ENCODE measurements around the gene JUNB.

JUNB gene

DNA sequence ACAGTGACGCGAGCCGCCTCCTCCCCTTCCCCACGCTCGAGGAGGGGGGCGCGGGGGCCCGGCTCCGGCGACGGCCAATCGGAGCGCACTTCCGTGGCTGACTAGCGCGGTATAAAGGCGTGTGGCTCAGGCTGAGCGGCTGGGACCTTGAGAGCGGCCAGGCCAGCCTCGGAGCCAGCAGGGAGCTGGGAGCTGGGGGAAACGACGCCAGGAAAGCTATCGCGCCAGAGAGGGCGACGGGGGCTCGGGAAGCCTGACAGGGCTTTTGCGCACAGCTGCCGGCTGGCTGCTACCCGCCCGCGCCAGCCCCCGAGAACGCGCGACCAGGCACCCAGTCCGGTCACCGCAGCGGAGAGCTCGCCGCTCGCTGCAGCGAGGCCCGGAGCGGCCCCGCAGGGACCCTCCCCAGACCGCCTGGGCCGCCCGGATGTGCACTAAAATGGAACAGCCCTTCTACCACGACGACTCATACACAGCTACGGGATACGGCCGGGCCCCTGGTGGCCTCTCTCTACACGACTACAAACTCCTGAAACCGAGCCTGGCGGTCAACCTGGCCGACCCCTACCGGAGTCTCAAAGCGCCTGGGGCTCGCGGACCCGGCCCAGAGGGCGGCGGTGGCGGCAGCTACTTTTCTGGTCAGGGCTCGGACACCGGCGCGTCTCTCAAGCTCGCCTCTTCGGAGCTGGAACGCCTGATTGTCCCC lies at the start of gene JUNB:
Gene JUNB (plus strand): TSS at position 142 of the 706 bp plus-strand sequence. CDS start 286 bp downstream, at position 428.
- DNase-seq (ENCODE audit: low read depth in 4 of 4, low spot score in 1 of 4) = peak; percentile 91 to 96 (median 94)

DNA sequence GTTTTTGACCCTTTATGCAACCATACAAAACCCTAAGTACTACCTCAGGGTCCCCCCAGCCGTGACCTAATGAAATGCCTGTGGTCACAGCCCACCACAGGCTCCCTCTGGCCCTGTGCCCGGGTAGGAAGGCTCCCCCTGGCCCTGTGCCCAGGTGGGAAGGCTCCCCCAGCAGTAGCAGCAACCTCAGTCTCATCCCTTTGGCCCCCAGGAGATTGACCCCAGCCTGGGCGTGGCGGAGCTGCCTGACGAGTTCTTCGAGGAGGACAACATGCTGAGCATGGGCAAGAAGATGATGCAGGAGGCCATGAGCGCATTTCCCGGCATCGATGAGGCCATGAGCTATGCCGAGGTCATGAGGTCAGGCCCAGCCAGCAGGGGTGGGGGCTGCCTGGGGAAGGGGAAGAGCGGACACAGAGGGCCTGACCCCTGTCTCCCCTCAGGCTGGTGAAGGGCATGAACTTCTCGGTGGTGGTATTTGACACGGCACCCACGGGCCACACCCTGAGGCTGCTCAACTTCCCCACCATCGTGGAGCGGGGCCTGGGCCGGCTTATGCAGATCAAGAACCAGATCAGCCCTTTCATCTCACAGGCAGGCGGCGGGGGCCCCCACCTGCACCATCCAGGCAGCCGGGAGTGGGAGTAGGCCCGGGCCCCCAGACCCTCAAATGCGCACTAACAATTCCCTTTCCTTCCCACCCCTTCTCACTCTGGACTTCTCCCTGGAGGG lies 46.0 kb upstream of the JUNB start:
- no peak for DNase-seq (ENCODE audit: low read depth in 4 of 4, low spot score in 1 of 4)

DNA sequence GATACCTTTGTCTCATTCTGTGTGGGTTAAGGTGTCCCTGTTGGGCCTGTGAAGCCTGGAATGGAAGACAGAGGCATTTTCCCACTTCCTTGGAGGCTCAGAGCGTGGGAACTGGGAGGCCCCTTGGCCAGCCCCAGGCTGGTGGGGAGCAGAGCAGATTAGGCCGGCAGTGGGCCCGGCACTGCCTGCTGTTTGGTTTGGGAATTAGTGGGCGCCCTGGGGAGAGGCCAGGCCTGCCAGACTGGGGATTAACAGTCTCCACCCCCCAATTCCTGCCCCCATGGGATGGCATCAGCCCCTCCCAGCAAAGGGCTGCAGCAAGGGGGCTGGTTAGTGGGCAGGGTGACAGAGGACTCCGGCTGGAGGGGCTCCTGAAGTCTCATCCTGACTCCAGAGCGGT lies 42.8 kb upstream of the JUNB start:
- DNase-seq (ENCODE audit: low read depth in 4 of 4, low spot score in 1 of 4) = no peak

DNA sequence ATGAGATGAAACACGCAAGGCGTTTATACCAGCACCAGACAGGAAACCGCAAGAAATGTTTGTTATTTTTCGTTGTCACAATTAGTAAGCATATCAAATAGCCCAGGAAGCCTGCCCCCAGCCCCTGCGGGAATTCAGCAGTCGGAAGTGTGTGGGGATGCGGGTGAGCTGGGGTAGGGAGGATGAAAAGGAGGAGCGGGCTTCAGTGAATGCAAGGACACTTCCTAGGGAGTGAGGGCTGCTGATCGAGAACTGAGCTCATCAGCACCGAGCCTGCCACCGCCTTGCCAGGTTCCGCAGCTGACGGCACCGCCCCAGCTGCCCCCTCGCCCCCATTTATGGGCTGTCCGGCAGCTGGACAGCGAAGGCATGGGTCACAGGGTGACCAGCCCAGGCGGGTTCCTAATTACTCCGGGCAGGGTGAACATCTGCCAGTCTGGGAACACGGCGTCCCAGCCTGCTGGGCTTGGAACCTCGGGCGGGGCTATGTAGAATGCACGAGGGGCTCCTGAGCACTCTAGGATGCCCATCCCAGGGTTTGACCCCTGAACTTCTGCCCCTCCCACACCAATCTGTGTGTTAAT lies 41.3 kb upstream of the JUNB start:
- no peak for DNase-seq (ENCODE audit: low read depth in 4 of 4, low spot score in 1 of 4)

DNA sequence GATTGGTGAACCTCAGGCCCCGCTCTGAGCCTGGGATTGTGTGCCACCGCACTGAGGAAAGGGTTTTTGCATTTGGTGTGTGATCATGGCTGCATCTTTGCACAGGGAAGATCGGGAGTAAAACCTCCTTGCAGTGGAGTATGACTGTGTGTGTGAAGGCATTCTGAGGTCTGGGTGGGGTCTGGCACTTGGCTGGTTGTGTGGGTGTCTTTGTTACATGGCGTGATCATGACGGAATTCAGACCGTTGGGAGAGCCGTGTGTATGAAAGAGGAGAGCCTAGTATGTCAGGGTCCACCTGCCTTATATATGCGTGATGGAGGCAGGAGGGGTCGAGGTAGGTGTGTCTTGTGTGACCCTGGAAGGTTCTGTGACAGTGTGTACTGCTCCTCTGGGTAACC lies 40.4 kb upstream of the JUNB start:
- no peak for DNase-seq (ENCODE audit: low read depth in 4 of 4, low spot score in 1 of 4)

DNA sequence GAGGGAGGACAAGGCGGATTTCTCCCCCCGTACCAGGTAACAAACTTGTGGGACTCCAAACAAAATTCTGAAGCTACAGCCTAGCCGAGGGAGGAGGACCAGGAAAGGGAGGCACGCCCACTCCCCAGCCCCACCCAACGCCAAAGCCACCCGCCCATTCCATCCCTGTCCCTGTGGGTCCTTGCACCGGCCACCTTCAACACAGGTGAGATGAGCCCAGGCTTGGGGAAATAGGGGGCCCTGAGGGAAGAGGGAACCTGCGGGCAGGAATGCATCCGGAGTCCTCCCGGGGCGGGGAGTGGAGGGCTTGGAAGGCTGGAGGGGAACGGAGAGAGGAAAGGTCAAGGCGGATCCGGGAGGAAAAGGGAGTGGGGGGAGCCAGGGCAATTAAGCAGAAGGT lies 39.7 kb upstream of the JUNB start, which contains the start of gene BEST2:
Gene BEST2 (plus strand): TSS at position 157 of the 400 bp plus-strand sequence. CDS start 802 bp downstream, outside the sequence.
- no peak for DNase-seq (ENCODE audit: low read depth in 4 of 4, low spot score in 1 of 4)

DNA sequence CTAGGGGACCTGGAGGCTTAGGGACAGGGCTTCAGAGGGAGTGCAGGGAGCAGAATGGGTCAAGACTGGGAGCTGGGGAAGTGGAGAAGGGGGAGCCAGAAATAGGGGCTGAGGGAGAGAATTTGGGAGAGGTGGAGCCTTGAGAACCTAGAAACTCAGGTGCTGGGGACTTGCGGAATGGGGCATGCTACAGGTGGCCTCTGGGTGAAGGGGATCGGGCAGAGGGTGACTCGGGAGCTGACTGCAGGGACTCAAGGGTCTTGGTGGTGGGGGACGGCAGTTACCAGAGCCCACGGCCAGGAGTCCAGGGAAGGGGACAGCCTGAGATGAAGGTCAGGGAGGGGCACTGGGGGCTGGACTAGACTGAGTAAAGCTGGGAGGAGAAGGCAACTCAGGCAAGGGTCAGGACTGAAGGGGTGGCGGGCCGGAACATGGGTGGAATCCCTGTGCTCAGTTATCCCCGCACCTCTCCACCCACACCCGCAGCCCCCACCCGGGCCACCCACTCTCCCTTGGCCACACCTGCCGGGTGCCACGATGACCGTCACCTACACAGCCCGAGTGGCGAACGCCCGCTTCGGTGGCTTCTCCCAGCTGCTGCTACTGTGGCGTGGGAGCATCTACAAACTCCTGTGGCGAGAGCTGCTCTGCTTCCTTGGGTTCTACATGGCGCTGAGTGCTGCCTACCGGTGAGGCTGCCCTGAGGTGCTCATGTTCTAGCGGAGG lies 39.1 kb upstream of the JUNB start:
- DNase-seq (ENCODE audit: low read depth in 4 of 4, low spot score in 1 of 4) = no peak

DNA sequence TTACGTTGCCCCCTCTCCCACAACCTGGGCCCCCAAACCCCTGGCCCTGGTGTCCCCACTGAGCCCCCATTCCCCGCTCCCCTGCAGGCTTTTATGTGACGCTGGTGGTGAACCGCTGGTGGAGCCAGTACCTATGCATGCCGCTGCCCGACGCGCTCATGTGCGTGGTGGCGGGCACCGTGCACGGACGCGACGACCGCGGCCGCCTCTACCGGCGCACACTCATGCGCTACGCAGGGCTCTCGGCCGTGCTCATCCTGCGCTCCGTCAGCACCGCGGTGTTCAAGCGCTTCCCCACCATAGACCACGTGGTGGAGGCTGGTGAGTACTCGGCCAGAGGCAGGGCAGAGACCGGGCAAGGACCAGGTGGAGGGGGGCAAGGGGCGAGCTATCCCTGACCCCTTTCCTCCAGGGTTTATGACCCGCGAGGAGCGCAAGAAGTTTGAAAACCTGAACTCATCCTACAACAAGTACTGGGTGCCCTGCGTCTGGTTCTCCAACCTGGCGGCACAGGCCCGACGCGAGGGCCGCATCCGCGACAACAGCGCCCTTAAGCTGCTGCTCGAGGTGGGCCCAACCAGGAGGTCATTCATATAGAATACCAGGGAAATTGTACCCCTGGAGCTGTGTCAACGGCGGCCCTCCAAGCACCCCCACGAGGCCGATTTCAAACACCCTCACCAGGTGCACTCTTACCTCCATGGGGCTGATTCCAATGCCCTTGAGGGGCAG lies 36.7 kb upstream of the JUNB start:
- no peak for DNase-seq (ENCODE audit: low read depth in 4 of 4, low spot score in 1 of 4)

DNA sequence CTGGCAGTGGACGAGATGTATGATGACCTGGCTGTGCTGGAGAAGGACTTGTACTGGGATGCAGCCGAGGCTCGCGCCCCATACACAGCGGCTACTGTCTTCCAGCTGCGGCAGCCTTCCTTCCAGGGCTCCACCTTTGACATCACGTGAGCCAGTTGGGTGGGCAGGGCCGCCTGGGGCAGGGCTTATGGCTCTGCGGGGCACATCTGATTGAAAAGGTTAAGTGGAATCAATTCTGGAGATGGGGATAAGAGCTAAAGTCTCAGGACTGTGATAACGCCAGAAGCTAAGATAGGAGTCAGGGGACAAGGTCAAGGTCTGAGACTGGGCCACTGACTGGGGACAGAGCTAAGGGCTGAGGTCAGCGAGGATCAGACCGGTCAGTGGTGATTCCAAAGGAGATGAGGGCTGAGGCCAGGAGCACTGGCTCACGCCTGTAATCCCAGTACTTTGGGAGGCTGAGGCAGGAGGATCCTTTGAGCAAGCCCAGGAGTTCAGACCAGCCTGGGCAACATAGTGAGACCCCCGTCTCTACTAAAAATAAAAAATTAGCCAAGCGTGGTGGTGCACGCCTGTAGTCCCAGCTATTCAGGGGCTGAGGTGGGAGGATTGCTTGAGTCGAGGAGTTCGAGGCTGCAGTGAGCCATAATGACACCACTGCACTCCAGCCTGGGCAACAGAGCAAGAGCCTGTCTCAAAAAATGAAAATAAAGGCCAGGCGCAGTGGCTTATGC lies 35.0 kb upstream of the JUNB start:
- no peak for DNase-seq (ENCODE audit: low read depth in 4 of 4, low spot score in 1 of 4)

DNA sequence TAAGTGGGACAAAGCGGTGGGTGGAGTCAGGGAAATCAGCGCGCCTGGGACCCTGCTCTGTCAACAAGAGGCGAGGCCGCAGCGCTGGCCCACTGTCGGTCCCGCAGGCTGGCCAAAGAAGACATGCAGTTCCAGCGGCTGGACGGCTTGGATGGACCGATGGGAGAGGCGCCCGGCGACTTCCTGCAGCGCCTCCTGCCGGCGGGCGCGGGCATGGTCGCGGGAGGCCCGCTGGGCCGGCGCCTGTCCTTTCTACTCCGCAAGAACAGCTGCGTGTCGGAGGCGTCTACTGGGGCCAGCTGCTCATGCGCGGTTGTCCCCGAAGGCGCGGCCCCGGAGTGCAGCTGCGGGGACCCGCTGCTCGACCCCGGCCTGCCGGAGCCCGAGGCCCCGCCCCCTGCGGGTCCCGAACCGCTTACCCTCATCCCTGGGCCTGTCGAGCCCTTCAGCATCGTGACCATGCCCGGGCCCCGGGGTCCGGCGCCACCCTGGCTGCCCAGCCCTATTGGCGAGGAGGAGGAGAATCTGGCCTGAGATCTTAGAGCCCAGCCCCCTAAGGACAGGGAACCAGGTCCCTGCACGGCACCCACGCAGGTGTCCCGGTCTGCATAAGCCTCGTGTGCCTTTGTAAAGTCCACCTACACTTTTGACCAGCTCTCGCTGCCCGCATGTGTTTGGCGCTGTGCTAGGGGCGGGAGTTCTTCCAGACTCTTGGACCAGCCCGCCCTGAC lies 33.6 kb upstream of the JUNB start:
- DNase-seq (ENCODE audit: low read depth in 4 of 4, low spot score in 1 of 4) = no peak

DNA sequence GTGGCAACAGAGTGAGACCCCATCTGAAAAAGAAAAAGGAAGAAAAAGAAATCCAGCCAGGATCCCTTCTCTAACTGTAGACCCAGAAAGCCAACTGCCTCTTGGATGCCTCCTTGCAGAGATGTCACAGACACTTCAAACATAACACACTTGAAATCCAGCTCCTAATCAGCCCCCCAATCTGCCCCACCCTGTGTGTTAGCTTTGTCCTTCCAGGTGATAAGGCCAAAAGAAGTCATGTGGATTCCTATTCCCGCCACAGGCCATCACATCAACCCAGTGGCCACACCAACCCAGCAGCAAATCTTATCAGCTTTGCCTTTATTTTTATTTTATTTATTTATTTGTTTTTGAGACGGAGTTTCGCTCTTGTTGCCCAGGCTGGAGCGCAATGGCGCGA lies 31.6 kb upstream of the JUNB start:
- no peak for DNase-seq (ENCODE audit: low read depth in 4 of 4, low spot score in 1 of 4)

DNA sequence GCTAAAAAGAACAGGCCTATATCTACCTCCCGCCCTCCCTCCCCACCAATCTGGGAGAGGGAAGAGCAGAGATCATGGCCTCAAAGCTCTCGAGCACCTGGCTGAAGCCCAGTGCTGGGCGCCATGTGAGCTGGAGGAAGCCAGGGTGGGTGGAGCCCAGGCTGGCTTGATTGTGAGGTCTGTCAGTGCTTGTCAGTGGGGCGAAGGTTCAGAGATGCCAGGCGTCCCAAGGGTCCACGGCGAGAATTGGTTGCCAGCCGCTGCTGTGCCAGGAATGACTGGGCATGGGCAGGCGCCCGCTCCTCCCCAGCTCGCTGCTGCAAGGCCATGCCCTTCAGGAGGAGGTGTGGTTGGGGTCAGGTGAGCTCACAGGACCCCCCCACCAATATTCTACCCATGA lies 28.2 kb upstream of the JUNB start:
- DNase-seq (ENCODE audit: low read depth in 4 of 4, low spot score in 1 of 4) = no peak

DNA sequence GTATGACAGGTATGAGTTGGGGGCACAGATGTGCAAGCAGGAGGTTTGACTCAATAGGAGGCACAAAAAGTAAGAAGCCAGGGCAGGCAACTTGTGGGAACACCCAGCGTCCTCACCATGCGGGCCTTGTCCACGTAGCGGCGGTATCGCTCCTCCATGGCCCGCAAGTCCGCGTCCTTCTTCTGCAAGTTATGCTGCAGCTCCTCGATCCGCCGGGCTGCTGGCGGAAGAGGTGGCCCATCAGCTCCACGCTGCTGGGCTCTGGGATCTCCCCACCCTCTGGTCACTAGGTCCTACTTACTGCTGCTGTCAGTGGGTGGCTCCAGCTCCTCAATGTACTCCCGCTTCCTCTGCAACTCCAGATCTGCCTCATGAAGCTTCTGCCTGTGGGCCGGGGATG lies 26.6 kb upstream of the JUNB start:
- DNase-seq (ENCODE audit: low read depth in 4 of 4, low spot score in 1 of 4) = no peak

DNA sequence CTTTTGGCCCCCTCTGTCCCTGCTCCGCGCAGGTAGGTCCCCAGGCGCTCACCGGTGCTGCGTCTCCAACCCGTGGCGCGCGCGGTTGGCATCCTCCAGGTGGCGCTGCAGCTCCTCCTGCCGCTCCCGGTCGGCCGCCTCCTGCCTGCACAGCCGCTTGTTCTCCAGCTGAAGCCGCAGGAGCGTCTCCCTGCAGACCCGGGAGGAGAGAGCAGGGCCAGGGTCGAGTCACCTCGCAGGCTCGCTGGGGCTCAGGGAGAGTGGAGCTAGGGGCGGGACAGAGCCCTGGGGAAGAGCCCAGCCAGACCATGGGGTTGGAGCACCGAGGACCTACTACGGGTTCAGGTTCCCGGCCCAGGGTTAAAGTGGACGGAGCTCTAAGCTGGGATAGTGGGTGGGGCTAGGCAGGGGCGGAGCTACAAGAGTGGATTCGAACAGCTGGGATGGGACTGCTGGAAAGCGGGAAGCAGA lies 25.2 kb upstream of the JUNB start:
- peak in 2 of 4 experiments; percentile 64 to 82 for DNase-seq (ENCODE audit: low read depth in 4 of 4, low spot score in 1 of 4)

DNA sequence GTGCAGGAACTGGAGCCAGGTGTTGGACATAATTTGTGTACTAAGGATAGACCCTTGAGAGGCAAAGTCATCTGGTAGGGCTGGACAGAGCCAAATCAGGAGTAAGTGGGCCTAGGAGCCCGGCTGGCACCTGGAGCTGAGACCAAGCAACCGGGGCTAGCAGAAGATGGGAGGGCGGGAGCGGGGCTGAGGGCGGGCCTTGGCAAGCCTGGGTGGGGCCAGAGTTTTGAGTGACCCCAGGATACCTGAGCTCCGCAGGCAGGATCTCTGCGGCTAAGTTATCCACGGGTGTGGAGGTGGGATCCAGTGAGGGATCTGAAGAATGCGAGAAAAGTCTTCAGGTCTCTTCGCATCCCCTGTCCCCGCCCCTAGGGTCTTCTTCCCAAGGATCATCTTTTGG lies 24.1 kb upstream of the JUNB start:
- no peak for DNase-seq (ENCODE audit: low read depth in 4 of 4, low spot score in 1 of 4)

DNA sequence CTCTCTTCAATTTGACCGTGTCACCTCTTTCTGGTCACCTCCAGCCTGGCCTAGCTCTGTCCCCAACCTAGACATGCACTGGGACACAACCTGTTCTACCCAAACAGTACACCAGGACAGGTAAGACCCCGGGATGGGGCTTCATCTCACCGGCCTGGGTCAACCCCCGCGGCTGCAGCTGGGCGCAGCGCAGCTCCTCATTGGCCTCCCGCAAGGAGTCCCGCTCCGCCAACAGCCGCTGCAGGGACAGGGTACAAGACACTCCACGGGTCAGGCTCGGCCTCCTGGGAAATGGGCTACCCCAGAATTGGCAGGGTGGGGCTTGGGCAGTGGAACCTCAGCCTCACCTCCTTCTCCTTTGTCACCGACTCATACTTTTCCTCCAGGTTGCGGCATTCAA lies 23.6 kb upstream of the JUNB start:
- no peak for DNase-seq (ENCODE audit: low read depth in 4 of 4, low spot score in 1 of 4)

DNA sequence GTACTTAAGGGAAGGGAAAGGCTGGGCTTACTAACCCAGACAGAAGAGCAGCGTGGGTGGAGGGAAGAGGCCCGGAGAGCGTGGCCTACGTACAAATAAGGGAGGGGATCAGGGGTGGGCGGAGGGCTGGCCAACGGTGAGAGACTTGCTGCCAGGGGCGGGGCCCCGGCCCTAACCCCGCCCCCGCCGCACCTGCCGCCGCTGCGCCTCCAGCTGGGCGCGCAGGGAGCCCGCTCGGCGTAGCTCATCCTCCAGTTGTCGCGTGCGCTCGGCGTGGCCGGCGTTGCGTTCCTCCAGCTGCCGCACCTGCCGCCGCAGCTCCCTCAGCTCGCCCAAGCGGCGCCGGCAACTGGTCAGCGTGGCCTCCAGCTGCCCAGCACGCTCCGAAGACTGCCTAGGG lies 21.6 kb upstream of the JUNB start:
- DNase-seq (ENCODE audit: low read depth in 4 of 4, low spot score in 1 of 4) = no peak

DNA sequence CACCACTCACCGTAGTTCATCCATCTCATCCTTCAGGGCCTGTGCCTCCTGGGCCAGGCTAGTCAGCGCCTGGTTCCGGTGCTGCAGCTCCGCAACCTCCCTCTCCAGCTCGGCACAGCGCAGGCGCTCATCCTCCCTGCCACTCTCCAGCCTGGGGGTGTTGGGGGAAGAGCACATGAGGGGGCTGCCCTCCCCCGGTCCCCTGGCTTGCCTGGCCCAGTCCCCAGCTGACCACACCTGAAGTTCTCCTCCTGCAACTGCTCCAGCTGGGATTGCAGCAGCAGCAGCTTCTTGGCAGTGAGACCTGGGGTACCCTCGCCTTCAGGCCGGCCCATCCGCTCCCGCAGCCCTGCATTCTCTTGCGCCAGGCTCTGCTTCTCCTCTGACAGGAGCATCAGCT lies 20.4 kb upstream of the JUNB start:
- DNase-seq (ENCODE audit: low read depth in 4 of 4, low spot score in 1 of 4) = no peak

DNA sequence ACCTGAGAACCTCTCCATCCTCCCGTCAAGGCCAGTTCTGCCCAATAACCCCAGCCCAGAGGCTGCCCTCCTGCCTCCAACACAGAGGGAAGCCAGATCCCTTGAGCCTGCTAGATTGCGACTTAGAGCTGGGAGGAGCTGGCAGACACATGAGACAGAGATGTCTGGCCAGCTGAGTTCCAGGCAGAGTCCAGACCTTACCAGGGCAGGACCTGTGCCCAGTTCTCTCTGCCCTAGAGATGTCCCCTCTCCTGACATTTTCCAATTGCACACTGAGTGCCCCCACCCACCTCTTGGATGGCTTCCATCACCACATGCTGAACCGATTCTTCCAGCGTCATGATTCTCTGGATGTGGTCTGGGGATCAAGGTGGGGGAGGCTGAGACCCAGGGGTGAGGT lies 19.0 kb upstream of the JUNB start:
- DNase-seq (ENCODE audit: low read depth in 4 of 4, low spot score in 1 of 4) = no peak

DNA sequence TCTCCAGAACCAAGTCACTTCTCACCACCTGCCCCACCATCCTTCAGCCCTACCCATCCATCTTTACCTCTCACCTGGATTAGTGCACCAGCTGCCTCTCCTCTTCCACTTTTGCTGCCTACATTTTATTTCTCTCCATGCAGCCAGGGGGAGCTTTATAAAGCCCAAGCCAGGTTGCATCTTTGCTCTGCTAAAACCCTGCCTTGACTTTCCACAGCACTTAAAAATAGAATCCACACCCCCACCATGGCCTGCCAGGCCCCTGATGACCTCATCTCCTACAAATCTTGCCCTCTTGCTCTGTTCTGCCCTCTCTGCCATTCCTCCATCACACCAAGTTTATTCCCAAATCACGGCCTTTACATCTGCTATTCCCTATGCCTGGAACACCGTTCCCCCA lies 17.7 kb upstream of the JUNB start:
- DNase-seq (ENCODE audit: low read depth in 4 of 4, low spot score in 1 of 4) = no peak
